Measurements from ENCODE around the gene SEC23IP. TPM values are rescaled to one million over a fixed set of nuclear protein-coding genes. Genes with fewer than 3 reads are reported as not detected.

SEC23IP gene
- total RNA-seq, 4 donors from 2014 or later, result 20.5 to 51.7 (median 31.8) TPM

DNA sequence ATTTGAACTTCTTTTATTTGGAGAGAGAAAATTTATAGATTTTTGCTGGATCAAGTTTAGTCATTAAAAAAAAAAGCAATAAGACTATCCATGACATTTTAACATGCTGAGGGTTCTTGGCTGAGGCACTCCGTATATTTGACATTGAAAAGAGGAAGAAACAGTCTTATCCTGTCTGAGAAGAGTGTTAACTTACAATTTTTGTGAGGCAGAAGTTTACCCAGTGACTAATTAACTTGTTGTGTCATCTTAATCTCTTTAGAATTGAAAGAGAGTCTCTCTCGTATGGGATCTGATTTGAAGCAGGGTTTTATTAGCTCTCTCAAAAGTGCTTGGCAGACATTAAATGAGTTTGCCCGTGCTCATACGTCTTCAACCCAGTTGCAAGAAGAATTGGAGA lies 39.3 kb downstream of the SEC23IP start:
- WGBS, 2 donors (ENCODE audit: low coverage in 1 of 2), result 56 to 72% methylated on average over 4 of the region's 4 CpGs
- in situ Hi-C loops (cut with MboI; ENCODE audit: low pct_ligation_motif_present in 1 of 4, low pct_unique_long_range_greater_than_20kb in 1 of 4, low sequenced_read_pairs in 3 of 4), result no loop called here
- TF ChIP-seq EP300 (IDR thresholded peaks at IDR 0.05; ENCODE audit: low read depth) (no peak), POLR2A (IDR thresholded peaks at IDR 0.05) (no peak), POLR2AphosphoS5 (IDR thresholded peaks at IDR 0.05) (no peak)
- TF ChIP-seq, protein P1, sequence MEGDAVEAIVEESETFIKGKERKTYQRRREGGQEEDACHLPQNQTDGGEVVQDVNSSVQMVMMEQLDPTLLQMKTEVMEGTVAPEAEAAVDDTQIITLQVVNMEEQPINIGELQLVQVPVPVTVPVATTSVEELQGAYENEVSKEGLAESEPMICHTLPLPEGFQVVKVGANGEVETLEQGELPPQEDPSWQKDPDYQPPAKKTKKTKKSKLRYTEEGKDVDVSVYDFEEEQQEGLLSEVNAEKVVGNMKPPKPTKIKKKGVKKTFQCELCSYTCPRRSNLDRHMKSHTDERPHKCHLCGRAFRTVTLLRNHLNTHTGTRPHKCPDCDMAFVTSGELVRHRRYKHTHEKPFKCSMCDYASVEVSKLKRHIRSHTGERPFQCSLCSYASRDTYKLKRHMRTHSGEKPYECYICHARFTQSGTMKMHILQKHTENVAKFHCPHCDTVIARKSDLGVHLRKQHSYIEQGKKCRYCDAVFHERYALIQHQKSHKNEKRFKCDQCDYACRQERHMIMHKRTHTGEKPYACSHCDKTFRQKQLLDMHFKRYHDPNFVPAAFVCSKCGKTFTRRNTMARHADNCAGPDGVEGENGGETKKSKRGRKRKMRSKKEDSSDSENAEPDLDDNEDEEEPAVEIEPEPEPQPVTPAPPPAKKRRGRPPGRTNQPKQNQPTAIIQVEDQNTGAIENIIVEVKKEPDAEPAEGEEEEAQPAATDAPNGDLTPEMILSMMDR (IDR thresholded peaks at IDR 0.05), result no peak
- H3K27me3 ChIP-seq, result no peaks in the 10 kb centered on the region
- no peak overlapping the region for H3K27ac ChIP-seq
- H3K36me3 ChIP-seq, result peaks cover 0 to 76% (median 36%) of the 10 kb centered on the region in 4 donors
- no peak overlapping the region for H3K4me3 ChIP-seq
- intact Hi-C loops (cut with DNase I; ENCODE audit: low total_unique reads), result no loop called here
- no peaks in the 10 kb centered on the region for H3K9me3 ChIP-seq
- DNase-seq, result no peak
- peaks cover 0 to 5% (median 0%) of the 10 kb centered on the region in 4 donors for H3K4me1 ChIP-seq

DNA sequence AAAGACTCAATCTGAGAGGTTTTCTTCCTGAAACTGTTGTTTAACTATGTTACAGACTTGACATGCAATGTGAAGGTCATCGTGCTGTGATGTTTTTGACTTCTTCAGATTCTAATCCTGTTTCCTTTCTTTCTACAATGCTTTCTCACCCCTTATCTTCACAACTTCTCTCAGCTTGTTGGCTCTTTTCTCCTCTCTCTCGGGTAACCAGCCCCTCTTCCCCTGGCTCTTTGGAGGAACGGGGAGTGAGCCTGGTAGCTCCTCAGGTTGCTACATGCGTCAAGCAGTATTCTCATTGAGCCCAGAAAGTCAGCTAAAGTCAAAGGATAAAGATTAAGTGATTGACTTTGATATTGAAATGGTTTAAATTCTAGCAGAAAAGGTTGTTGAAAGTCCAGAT lies 40.1 kb downstream of the SEC23IP start:
- H3K27ac ChIP-seq, result no peak overlapping the region
- H3K4me1 ChIP-seq, result peaks cover 0 to 5% (median 0%) of the 10 kb centered on the region in 4 donors
- peaks cover 0 to 70% (median 34%) of the 10 kb centered on the region in 4 donors for H3K36me3 ChIP-seq
- in situ Hi-C loops (cut with MboI; ENCODE audit: low pct_ligation_motif_present in 1 of 4, low pct_unique_long_range_greater_than_20kb in 1 of 4, low sequenced_read_pairs in 3 of 4), result no loop called here
- WGBS, 2 donors (ENCODE audit: low coverage in 1 of 2), result 89 to 100% methylated on average over 3 to 4 of the region's 4 CpGs
- H3K27me3 ChIP-seq, result no peaks in the 10 kb centered on the region
- TF ChIP-seq EP300 (IDR thresholded peaks at IDR 0.05; ENCODE audit: low read depth) (no peak), POLR2AphosphoS5 (IDR thresholded peaks at IDR 0.05) (no peak), POLR2A (IDR thresholded peaks at IDR 0.05) (no peak)
- TF ChIP-seq, protein P1 (IDR thresholded peaks at IDR 0.05), result no peak
- no peaks in the 10 kb centered on the region for H3K9me3 ChIP-seq
- DNase-seq, result no peak
- intact Hi-C loops (cut with DNase I; ENCODE audit: low total_unique reads), result no loop called here
- H3K4me3 ChIP-seq, result no peak overlapping the region

- peaks cover 0 to 69% (median 33%) of the 10 kb centered on the region in 4 donors for H3K36me3 ChIP-seq
- DNase-seq, result no peak
- H3K27ac ChIP-seq, result no peak overlapping the region
- TF ChIP-seq, protein P1 (IDR thresholded peaks at IDR 0.05), result peak in 3 of 5 experiments; percentile 7 to 12 (median 8)
- no peak for TF ChIP-seq POLR2AphosphoS5 (IDR thresholded peaks at IDR 0.05)
- no peaks in the 10 kb centered on the region for H3K9me3 ChIP-seq
- 54 to 55% methylated on average over 3 of the region's 3 CpGs for WGBS, 2 donors (ENCODE audit: low coverage in 1 of 2)
- H3K4me3 ChIP-seq, result no peak overlapping the region
- intact Hi-C loops (cut with DNase I; ENCODE audit: low total_unique reads) (no loop called here), in situ Hi-C loops (cut with MboI; ENCODE audit: low pct_ligation_motif_present in 1 of 4, low pct_unique_long_range_greater_than_20kb in 1 of 4, low sequenced_read_pairs in 3 of 4) (no loop called here)
- H3K27me3 ChIP-seq, result no peaks in the 10 kb centered on the region
- H3K4me1 ChIP-seq, result peaks cover 0 to 5% (median 0%) of the 10 kb centered on the region in 4 donors
Observed at GRCh38 chr10:119933179-119933578, 40.6 kb downstream of the SEC23IP start.

DNA sequence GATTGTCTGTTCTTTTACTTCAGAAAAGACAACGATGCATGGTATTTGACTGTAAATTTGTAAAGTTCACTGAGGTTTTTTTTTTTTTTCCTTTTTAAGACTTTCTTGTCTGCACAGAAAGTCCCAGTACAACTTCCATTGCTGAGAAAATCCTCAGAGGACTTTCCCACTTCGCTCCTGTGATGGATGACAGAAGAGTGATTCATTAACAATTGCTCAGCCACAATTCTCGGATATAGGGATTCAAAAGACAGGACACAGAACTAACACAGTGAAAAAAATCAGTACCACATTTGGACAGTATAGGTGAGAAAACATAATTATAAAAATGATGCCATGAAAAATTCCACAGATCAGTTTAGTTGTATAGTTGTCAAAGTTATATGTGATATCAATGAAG lies 48.0 kb downstream of the SEC23IP start:
- WGBS, 2 donors (ENCODE audit: low coverage in 1 of 2), result 81 to 89% methylated on average over 3 of the region's 3 CpGs
- no peaks in the 10 kb centered on the region for H3K4me1 ChIP-seq
- H3K4me3 ChIP-seq, result no peak overlapping the region
- no peaks in the 10 kb centered on the region for H3K9me3 ChIP-seq
- TF ChIP-seq EP300 (IDR thresholded peaks at IDR 0.05; ENCODE audit: low read depth), result no peak
- TF ChIP-seq, protein P1 (IDR thresholded peaks at IDR 0.05), result no peak
- no peak for TF ChIP-seq POLR2A (IDR thresholded peaks at IDR 0.05)
- TF ChIP-seq POLR2AphosphoS5 (IDR thresholded peaks at IDR 0.05), result no peak
- peaks cover 0 to 52% (median 24%) of the 10 kb centered on the region in 4 donors for H3K36me3 ChIP-seq
- intact Hi-C loops (cut with DNase I; ENCODE audit: low total_unique reads) (no loop called here), in situ Hi-C loops (cut with MboI; ENCODE audit: low pct_ligation_motif_present in 1 of 4, low pct_unique_long_range_greater_than_20kb in 1 of 4, low sequenced_read_pairs in 3 of 4) (no loop called here)
- no peaks in the 10 kb centered on the region for H3K27me3 ChIP-seq
- no peak overlapping the region for H3K27ac ChIP-seq
- no peak for DNase-seq

Data from transverse colon (tissue), 4 donors.